ENCODE data around the gene BAIAP2.

BAIAP2 gene

GRCh38 chr17:81034779-81035520 lies at the start of gene BAIAP2:
Gene BAIAP2, plus strand, starts transcription at chr17:81035151. Its CDS starts 104 bp downstream, at chr17:81035255.
- peak; percentile 89 to 97 for DNase-seq

GRCh38 chr17:80986046-80986445 lies 48.9 kb upstream of the BAIAP2 start:
- no peak for DNase-seq

GRCh38 chr17:80986816-80987475 lies 48.0 kb upstream of the BAIAP2 start:
- peak; percentile 48 to 55 for DNase-seq

- no peak for DNase-seq
Observed at GRCh38 chr17:80987941-80988461, 47.0 kb upstream of the BAIAP2 start.

- no peak for DNase-seq
Observed at GRCh38 chr17:80989586-80989913, 45.4 kb upstream of the BAIAP2 start.

GRCh38 chr17:80990921-80991644 lies 43.9 kb upstream of the BAIAP2 start:
- no peak for DNase-seq

GRCh38 chr17:80991645-80992076 lies 43.3 kb upstream of the BAIAP2 start, which contains the start of gene CHMP6:
Gene CHMP6, plus strand, starts transcription at chr17:80991841. Its CDS starts 78 bp downstream, at chr17:80991919.
- peak; percentile 65 to 80 for DNase-seq

- no peak for DNase-seq
Observed at GRCh38 chr17:80992077-80992947, 42.6 kb upstream of the BAIAP2 start.

- DNase-seq, result no peak
Observed at GRCh38 chr17:80992948-80993624, 41.9 kb upstream of the BAIAP2 start.

GRCh38 chr17:80995131-80995530 lies 39.8 kb upstream of the BAIAP2 start:
- DNase-seq, result no peak

- DNase-seq, result no peak
Observed at GRCh38 chr17:80996422-80997305, 38.3 kb upstream of the BAIAP2 start.

- DNase-seq, result no peak
Observed at GRCh38 chr17:80997424-80998117, 37.4 kb upstream of the BAIAP2 start.

GRCh38 chr17:80998118-80998747 lies 36.7 kb upstream of the BAIAP2 start:
- no peak for DNase-seq

GRCh38 chr17:80998748-80999535 lies 36.0 kb upstream of the BAIAP2 start:
- DNase-seq, result no peak

GRCh38 chr17:80999536-81000333 lies 35.2 kb upstream of the BAIAP2 start:
- DNase-seq, result no peak

GRCh38 chr17:81000334-81000630 lies 34.7 kb upstream of the BAIAP2 start:
- DNase-seq, result no peak

- no peak for DNase-seq
Observed at GRCh38 chr17:81000631-81001357, 34.2 kb upstream of the BAIAP2 start.

Measured in inflammatory macrophage treated with lipopolysaccharide for 1 hour (primary cell).